GM12872 (cell line): ENCODE measurements around the gene ALPG.

Source experiments
- CTCF ChIP-seq: IDR thresholded peaks from 3 replicates; pipeline ENCODE4 v1.5.1; 2011; ENCODE audit warnings: low read depth, mild to moderate bottlenecking, low read length, moderate library complexity; ENCODE audit not compliant: insufficient read depth

Gene ALPG

GRCh38 chr2:232416521-232417470 is 10.2 kb downstream of the ALPG start:
- TF ChIP-seq CTCF = no peak

GRCh38 chr2:232417489-232417888 is 10.8 kb downstream of the ALPG start:
- no peak for TF ChIP-seq CTCF

GRCh38 chr2:232418056-232418455 is 11.4 kb downstream of the ALPG start:
- no peak for TF ChIP-seq CTCF

- TF ChIP-seq CTCF = no peak
Measured at GRCh38 chr2:232418466-232419244, 12.0 kb downstream of the ALPG start.

GRCh38 chr2:232419245-232420072 is 12.8 kb downstream of the ALPG start:
- no peak for TF ChIP-seq CTCF

GRCh38 chr2:232420073-232420454 is 13.4 kb downstream of the ALPG start:
- TF ChIP-seq CTCF = no peak
